Endothelial cell of umbilical vein (primary cell): Measurements from ENCODE around the gene MIB2. TPM values are rescaled to one million over a fixed set of nuclear protein-coding genes. Genes with fewer than 3 reads are reported as not detected.

Experiments
- BruUV-seq: library from RNA; stranded (reverse); fragments of 400-500 nt; replicated peaks from 2 replicates; lab custom pipeline; 2021; lab: Mats Ljungman, UMichigan
- CTCF ChIA-PET: fragments of 300-600, 350-600 bp; sonication (Branson Sonifier 250); formaldehyde crosslinking; loops from one replicate; lab custom pipeline; 2021; ENCODE audit warnings: antibody characterized with exemption, inconsistent platforms; lab: Charles Lee
- POLR2A ChIA-PET: fragments of 300-600, 350-600 bp; sonication (Branson Sonifier 250); formaldehyde crosslinking; loops from one replicate; lab custom pipeline; 2021; ENCODE audit warnings: antibody characterized with exemption, inconsistent platforms; lab: Charles Lee
- DNase-seq: peaks from one replicate; pipeline ENCODE4 v3.0.0-alpha.2; 2011; ENCODE audit warnings: low read depth, low spot score
- FAIRE-seq: peaks from 2 replicates; lab custom pipeline; 2011; peaks lifted over from hg19 to GRCh38; lab: Jason Lieb, UNC
- H2AFZ ChIP-seq: 2 replicates; pipeline ENCODE4 v1.6.0; 2012; ENCODE audit warnings: low read depth, low read length, control low read depth, inconsistent platforms
- H3K27ac ChIP-seq: 2 replicates; pipeline ENCODE4 v1.5.1; 2011; ENCODE audit warnings: low read depth, mild to moderate bottlenecking, control low read depth, low read length, moderate library complexity; ENCODE audit not compliant: insufficient read depth
- H3K27me3 ChIP-seq, 2 experiments: 2 replicates each; pipeline versions ENCODE4 v1.6.0 to v1.6.1; 2011; ENCODE audit warnings: low read length in 2 of 2, mixed read lengths in 1 of 2; ENCODE audit not compliant: control insufficient read depth in 2 of 2, insufficient read depth in 2 of 2
- H3K36me3 ChIP-seq, 2 experiments: 2 replicates in 1 of 2; 3 replicates in 1 of 2; pipeline ENCODE4 v1.5.1; 2011; ENCODE audit warnings: low read length in 2 of 2, mild to moderate bottlenecking in 1 of 2, moderate library complexity in 1 of 2; ENCODE audit not compliant: control insufficient read depth in 2 of 2, insufficient read depth in 2 of 2; ENCODE audit errors: extremely low read depth in 1 of 2
- H3K4me1 ChIP-seq: 3 replicates; pipeline ENCODE4 v1.5.1; 2011; ENCODE audit warnings: mild to moderate bottlenecking, low read length; ENCODE audit not compliant: control insufficient read depth, insufficient read depth; ENCODE audit errors: extremely low read depth
- H3K4me2 ChIP-seq: 2 replicates; pipeline ENCODE4 v1.6.1; 2011; ENCODE audit warnings: low read length, control low read depth, mixed read lengths; ENCODE audit not compliant: insufficient read depth
- H3K4me3 ChIP-seq, 3 experiments: fragments of 200-600 bp in 1 of 3; sonication (generic), shearing (Covaris generic) in 1 of 3; replicated peaks in 1 of 3; 2 replicates each; pipeline ENCODE4 v1.5.1; 2011 to 2016; ENCODE audit warnings: control low read depth in 3 of 3, low read length in 3 of 3, mild to moderate bottlenecking in 2 of 3, inconsistent platforms in 1 of 3, low read depth in 1 of 3, moderate library complexity in 1 of 3; ENCODE audit not compliant: insufficient read depth in 1 of 3
- H3K79me2 ChIP-seq: 2 replicates; pipeline ENCODE4 v1.6.0; 2012; ENCODE audit warnings: low read length, inconsistent platforms; ENCODE audit not compliant: control insufficient read depth, insufficient read depth
- H3K9ac ChIP-seq: replicated peaks from 2 replicates; pipeline ENCODE3; 2011; ENCODE audit warnings: low read length, control low read depth; ENCODE audit not compliant: insufficient read depth; ENCODE audit errors: extremely low read depth
- H3K9me1 ChIP-seq: replicated peaks from 3 replicates; pipeline ENCODE4 v1.6.0; 2011; ENCODE audit warnings: mild to moderate bottlenecking, low read length; ENCODE audit not compliant: control insufficient read depth, insufficient read depth; ENCODE audit errors: extremely low read depth
- H3K9me3 ChIP-seq: replicated peaks from 2 replicates; pipeline ENCODE4 v1.5.1; 2012; ENCODE audit warnings: low read length, inconsistent platforms; ENCODE audit not compliant: control insufficient read depth, insufficient read depth
- H4K20me1 ChIP-seq: replicated peaks from 2 replicates; pipeline ENCODE3; 2011; ENCODE audit warnings: mild to moderate bottlenecking, low read length; ENCODE audit not compliant: control insufficient read depth, insufficient read depth; ENCODE audit errors: extremely low read depth
- EZH2 ChIP-seq: IDR thresholded peaks from 2 replicates; pipeline ENCODE4 v1.6.1; 2012; ENCODE audit warnings: borderline replicate concordance, low read depth, mild to moderate bottlenecking, moderate library complexity, low read length, inconsistent platforms; ENCODE audit not compliant: severe bottlenecking
- FOS ChIP-seq: IDR thresholded peaks from 2 replicates; pipeline ENCODE4 v1.6.1; 2011; ENCODE audit warnings: mild to moderate bottlenecking, low read length, moderate library complexity, borderline replicate concordance; ENCODE audit not compliant: insufficient read depth
- GATA2 ChIP-seq: IDR thresholded peaks from 2 replicates; pipeline ENCODE4 v1.7.0; 2011; ENCODE audit warnings: low read depth, mild to moderate bottlenecking, moderate library complexity, mixed read lengths, low read length; ENCODE audit not compliant: insufficient read length, insufficient read depth
- JUN ChIP-seq: IDR thresholded peaks from 2 replicates; pipeline ENCODE4 v1.6.1; 2011; ENCODE audit warnings: borderline replicate concordance, low read depth; ENCODE audit not compliant: insufficient read length, insufficient read depth
- MYC ChIP-seq: IDR thresholded peaks from one replicate; pipeline ENCODE4 v1.6.1; 2011; ENCODE audit warnings: mild to moderate bottlenecking, low read depth, low read length
- POLR2A ChIP-seq: IDR thresholded peaks from 2 replicates; pipeline ENCODE4 v1.6.1; 2012; ENCODE audit warnings: low read depth, mild to moderate bottlenecking, control low read depth, low read length
- POLR2AphosphoS5 ChIP-seq: IDR thresholded peaks from 2 replicates; pipeline ENCODE4 v1.6.1; 2012; ENCODE audit warnings: low read depth, mild to moderate bottlenecking, control low read depth, low read length, moderate library complexity; ENCODE audit not compliant: insufficient read depth
- dilution Hi-C: fragments of 300-500 bp; cut with MboI; formaldehyde crosslinking; loops from one replicate; pipeline ENCODE4 v1.15.0; 2019; ENCODE audit warnings: low sequenced_read_pairs; ENCODE audit not compliant: extremely low pct_ligation_motif_present
- intact Hi-C: fragments of 100-400 bp; cut with micrococcal nuclease; formaldehyde crosslinking; loops from one replicate; pipeline ENCODE4 v1.10.0; 2022
- polyA plus RNA-seq, 4 experiments: library from polyadenylated mRNA; depleted of rRNA in 3 of 4; stranded (reverse) in 3 of 4; unstranded in 1 of 4; fragments of >200 nt; gene quantifications; 2 replicates each; pipeline versions ENCODE4 v1.2.1 to v1.2.3, GENCODE V29; 2011 to 2012; ENCODE audit warnings: missing spikeins in 1 of 4
- total RNA-seq: library from RNA; stranded (reverse); gene quantifications from 2 replicates; pipeline ENCODE4 v1.2.3, GENCODE V29; 2021
- TF ChIP-seq, protein P1 (sequence below), 2 donors: IDR thresholded peaks; 1 replicate in 1 of 2; 2 replicates in 1 of 2; pipeline ENCODE4 v1.5.1; 2011; ENCODE audit warnings: low read length in 2 of 2, mild to moderate bottlenecking in 2 of 2, moderate library complexity in 2 of 2, control low read depth in 1 of 2, inconsistent platforms in 1 of 2, low read depth in 1 of 2; ENCODE audit not compliant: insufficient read depth in 1 of 2; ENCODE audit errors: extremely low read depth in 1 of 2
- TF ChIP-seq, protein P2 (sequence below): IDR thresholded peaks from 2 replicates; pipeline ENCODE4 v1.6.1; 2011; ENCODE audit not compliant: insufficient read depth, insufficient read length

Gene MIB2
- total and polyA plus RNA-seq, 2 donors (not counting 3 experiments of a cell fraction or from before 2014, with no cell fraction given), result 25.9 to 45.0 TPM

DNA sequence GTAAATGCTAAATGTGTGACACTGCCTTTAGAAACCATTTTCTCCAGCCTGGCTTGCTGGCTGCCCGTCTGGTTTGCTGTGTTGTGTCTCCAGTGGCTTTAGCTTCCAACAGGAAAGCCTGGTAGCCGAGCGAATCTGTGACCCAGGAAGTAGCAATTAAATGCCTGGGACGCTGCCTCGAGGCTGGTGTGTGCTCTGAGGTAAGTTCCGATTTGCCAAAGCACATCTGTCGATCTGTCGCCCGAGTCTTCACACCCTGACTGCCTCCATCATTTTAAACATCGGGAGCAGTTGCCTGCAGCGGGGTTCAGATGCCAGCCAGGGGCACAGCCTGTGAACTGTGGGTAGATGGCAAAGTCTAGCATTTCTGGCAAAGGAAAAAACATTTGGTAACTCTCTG lies 2.2 kb downstream of the MIB2 start:
- Histone ChIP-seq H3K36me3 (peaks cover 0 to 2% of the 10 kb centered on the region in 2 experiments), H3K27ac (no peak overlapping the region), H3K79me2 (peaks cover 3% of the 10 kb centered on the region), H3K4me1 (peaks cover 16% of the 10 kb centered on the region), H4K20me1 (no peaks in the 10 kb centered on the region), H3K27me3 (no peaks in the 10 kb centered on the region), H3K9me3 (no peaks in the 10 kb centered on the region), H3K9me1 (no peaks in the 10 kb centered on the region), H2AFZ (no peak overlapping the region), H3K4me2 (no peak overlapping the region), H3K9ac (no peak overlapping the region), H3K4me3 (no peak overlapping the region)
- ChIA-PET CTCF (no interaction called here), POLR2A (no interaction called here)
- TF ChIP-seq JUN, result no peak
- TF ChIP-seq MYC, result no peak
- no peak for TF ChIP-seq POLR2A
- no peak for TF ChIP-seq GATA2
- TF ChIP-seq POLR2AphosphoS5, result no peak
- TF ChIP-seq EZH2, result no peak
- TF ChIP-seq, protein P1, sequence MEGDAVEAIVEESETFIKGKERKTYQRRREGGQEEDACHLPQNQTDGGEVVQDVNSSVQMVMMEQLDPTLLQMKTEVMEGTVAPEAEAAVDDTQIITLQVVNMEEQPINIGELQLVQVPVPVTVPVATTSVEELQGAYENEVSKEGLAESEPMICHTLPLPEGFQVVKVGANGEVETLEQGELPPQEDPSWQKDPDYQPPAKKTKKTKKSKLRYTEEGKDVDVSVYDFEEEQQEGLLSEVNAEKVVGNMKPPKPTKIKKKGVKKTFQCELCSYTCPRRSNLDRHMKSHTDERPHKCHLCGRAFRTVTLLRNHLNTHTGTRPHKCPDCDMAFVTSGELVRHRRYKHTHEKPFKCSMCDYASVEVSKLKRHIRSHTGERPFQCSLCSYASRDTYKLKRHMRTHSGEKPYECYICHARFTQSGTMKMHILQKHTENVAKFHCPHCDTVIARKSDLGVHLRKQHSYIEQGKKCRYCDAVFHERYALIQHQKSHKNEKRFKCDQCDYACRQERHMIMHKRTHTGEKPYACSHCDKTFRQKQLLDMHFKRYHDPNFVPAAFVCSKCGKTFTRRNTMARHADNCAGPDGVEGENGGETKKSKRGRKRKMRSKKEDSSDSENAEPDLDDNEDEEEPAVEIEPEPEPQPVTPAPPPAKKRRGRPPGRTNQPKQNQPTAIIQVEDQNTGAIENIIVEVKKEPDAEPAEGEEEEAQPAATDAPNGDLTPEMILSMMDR (IDR thresholded peaks at IDR 0.05; ENCODE audit: extremely low read depth in 1 of 2, insufficient read depth in 1 of 2, low read depth in 1 of 2, low read length in 2 of 2), result no peak
- TF ChIP-seq FOS, result no peak
- TF ChIP-seq, protein P2, sequence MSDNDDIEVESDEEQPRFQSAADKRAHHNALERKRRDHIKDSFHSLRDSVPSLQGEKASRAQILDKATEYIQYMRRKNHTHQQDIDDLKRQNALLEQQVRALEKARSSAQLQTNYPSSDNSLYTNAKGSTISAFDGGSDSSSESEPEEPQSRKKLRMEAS, result no peak
- BruUV-seq, result no TSS peak
- FAIRE-seq, result no peak
- dilution Hi-C loops, result no loop called here
- intact Hi-C loops, result loop anchor here (5.0 kb wide), 1 partner anchor 105 kb away; the partner anchor contains the start of gene ATAD3A
- DNase-seq, result no peak
